GM12874 (cell line): Measurements from ENCODE around the gene SPACA6.
"Not testable (repeated sequence)": the region's sequence is repeated elsewhere in the genome, so short reads cannot be mapped to it uniquely, and the experiment has no call there.

Source experiments
- TF ChIP-seq, protein P1 (sequence below): IDR thresholded peaks from 2 replicates; pipeline ENCODE4 v1.5.1; 2011; ENCODE audit warnings: low read depth, mild to moderate bottlenecking, control low read depth, low read length, moderate library complexity; ENCODE audit not compliant: insufficient read depth

SPACA6 gene, protein sequence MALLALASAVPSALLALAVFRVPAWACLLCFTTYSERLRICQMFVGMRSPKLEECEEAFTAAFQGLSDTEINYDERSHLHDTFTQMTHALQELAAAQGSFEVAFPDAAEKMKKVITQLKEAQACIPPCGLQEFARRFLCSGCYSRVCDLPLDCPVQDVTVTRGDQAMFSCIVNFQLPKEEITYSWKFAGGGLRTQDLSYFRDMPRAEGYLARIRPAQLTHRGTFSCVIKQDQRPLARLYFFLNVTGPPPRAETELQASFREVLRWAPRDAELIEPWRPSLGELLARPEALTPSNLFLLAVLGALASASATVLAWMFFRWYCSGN

DNA sequence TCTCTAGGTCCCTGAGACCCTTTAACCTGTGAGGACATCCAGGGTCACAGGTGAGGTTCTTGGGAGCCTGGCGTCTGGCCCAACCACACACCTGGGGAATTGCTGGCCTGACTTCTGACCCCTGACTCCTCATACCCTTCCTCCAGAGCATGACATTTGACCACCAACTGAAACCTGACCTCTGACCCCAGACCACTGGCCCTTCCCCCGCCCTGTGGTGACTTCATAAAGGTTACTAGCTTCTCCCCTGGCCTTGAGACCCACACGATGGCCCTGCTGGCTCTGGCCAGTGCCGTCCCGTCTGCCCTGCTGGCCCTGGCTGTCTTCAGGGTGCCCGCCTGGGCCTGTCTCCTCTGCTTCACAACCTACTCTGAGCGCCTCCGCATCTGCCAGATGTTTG is at the start of gene SPACA6:
SPACA6 (plus strand) TSS at position 71 of the 400 bp plus-strand sequence; CDS start at position 268, 197 bp downstream.
- TF ChIP-seq, protein P1, sequence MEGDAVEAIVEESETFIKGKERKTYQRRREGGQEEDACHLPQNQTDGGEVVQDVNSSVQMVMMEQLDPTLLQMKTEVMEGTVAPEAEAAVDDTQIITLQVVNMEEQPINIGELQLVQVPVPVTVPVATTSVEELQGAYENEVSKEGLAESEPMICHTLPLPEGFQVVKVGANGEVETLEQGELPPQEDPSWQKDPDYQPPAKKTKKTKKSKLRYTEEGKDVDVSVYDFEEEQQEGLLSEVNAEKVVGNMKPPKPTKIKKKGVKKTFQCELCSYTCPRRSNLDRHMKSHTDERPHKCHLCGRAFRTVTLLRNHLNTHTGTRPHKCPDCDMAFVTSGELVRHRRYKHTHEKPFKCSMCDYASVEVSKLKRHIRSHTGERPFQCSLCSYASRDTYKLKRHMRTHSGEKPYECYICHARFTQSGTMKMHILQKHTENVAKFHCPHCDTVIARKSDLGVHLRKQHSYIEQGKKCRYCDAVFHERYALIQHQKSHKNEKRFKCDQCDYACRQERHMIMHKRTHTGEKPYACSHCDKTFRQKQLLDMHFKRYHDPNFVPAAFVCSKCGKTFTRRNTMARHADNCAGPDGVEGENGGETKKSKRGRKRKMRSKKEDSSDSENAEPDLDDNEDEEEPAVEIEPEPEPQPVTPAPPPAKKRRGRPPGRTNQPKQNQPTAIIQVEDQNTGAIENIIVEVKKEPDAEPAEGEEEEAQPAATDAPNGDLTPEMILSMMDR = no peak

DNA sequence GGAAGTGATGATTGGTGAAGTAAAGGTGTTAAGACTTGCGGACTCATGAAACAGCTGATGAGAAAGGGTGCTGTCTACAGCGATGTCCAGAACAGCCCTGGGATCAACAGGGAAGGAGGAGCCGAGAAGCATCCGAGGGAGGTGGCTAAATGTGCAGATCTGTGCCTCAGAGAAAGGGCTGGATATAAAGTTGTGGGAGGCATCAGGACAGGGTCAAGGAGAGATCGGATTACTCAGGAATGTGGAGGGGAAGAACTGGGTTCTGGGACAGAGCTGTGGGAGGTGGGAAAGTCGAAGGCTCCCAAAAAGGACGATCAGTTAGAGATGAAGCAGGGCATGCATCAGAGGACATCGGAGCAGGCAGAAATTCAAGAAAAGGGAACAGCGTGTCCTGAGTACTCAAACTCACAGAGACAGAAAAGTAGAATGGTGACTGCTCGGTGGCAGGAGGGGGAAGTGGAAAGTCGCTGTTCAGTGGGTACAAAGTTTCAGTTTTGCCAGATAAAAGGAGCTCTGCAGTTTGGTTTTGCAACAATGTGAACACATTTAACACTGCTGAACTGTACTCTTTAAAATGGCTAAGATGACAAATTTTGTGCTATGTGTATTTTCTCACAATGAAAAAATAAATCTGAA is 48.4 kb upstream of the SPACA6 start:
- TF ChIP-seq, protein P1 = no peak

DNA sequence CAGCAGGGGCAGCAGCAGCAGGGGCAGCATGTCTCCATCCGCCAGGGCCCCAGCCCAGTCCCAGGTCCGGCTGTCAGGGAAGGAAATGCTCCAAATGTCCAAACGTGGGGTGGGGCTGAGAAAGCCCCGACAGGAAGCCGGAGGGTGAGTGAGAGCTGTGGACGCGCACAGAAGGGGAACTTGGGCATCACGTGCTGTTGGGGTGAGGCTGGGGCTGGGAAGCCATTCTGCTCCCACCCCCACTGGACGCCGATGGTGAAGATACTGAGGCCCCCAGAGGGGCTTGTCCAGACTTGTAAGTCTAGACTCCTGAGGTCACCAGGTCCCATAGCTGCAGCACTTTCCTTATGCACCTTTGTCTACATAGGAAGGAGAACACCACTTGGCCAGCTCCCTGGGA is 46.4 kb upstream of the SPACA6 start, which contains the start of gene SIGLEC14:
SIGLEC14 (minus strand) TSS at position 96 of the 400 bp plus-strand sequence; CDS start at position 30, 66 bp downstream.
- TF ChIP-seq, protein P1 = not testable (repeated sequence)

DNA sequence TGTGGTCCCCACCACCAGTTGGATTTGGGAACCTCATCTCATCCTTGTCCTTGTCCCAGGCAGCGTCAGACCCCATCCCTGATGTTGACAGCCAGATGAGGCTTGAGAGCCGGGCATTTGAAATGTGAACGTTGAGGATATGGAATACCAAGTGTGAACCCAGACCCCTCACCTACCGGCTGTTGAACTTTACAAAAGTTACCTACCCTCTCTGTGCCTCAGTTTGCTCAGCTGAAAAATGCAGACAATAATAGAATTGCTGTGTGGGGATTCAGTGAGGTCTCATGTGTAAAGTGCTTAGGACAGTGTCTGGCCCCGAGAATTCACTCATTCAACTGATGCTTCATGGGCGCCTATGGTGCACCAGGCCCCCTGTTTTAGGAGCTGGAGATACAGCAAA is 45.8 kb upstream of the SPACA6 start:
- TF ChIP-seq, protein P1 = no peak

DNA sequence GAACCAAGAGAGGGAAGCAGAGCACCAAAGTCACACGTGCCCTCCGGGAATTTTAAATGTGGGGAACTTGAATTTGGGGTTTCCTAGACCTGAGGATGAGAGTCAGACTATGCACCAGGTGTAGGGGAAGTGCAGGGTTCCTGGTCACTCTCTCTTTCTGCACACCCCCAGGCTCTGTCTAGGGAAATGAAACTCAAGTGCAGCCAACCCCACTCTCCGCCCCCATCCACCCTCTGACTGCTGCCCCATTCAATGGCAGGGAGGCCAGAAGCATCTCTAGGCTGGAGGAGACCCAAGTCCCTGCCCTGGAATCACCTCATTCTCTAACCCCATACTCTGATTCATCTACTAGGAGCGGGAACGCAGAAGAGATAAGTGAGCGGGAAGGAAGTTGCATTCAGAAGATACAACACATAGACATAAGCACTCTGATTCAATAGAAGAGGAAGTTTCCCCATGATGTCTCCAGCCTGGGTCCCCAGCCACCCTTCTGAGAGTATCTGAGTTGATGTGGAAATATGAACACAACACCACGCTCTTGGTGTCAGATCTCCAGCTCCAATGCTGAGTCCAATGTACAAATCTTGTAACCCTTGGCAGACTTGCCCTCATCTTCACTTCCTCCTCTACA is 41.8 kb upstream of the SPACA6 start:
- TF ChIP-seq, protein P1 = no peak

DNA sequence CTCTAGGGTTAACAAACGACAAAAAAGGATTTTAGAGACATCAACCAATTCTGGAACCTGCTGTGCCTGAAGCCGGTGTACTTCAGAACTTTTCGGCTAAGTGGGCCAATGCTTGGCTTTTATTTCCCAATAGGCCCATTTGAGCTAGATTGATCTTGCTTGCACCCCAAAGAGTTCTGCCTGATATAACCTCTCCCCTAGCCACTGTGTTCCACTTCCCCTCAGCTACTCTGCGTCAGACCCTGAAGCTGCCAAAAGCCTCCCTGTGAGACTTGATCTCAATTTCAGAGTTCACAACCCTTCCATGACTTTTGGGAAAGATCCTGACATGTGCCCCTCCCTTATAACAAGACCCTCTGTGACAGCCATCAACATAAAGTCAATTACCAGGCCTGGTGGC is 40.9 kb upstream of the SPACA6 start:
- TF ChIP-seq, protein P1 = no peak

DNA sequence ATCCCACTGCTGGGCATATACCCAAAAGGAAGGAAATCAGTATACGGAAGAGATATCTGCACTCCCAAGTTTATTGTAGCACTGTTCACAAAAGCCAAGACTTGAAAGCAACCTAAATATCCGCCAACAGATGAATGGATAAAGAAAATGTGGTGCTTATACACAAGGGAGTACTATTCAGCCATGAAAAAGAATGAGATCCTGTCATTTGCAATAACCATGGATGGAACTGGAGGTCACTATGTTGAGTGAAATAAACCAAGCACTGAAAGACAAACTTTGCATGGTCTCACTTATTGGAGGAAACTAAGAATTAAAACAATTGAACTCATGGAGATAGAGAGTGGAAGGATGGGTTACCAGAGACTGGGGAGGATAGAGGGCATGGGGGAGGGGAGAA is 40.0 kb upstream of the SPACA6 start:
- TF ChIP-seq, protein P1 = no peak
